Right cardiac atrium (tissue), 5 donors: ENCODE measurements around the gene SMIM8. TPM values are rescaled to one million over a fixed set of nuclear protein-coding genes. Genes with fewer than 3 reads are reported as not detected.

ENCODE experiments used
- ATAC-seq, 2 donors: fragments of 200-7000 bp; cut with Tn5 transposase; one replicate each; pipeline versions ENCODE4 v1.8.0 to v1.9.1; 2020; ENCODE audit warnings: moderate library complexity in 2 of 2, mild to moderate bottlenecking in 1 of 2
- DNase-seq, 3 donors: peaks; one replicate each; pipeline ENCODE4 v3.0.0-alpha.2; 2020
- H3K27ac ChIP-seq: one replicate; pipeline ENCODE4 v1.5.1; 2013; ENCODE audit warnings: mild to moderate bottlenecking, low read length, control low read depth, moderate library complexity
- H3K27me3 ChIP-seq: one replicate; pipeline ENCODE4 v1.6.1; 2013; ENCODE audit not compliant: control insufficient read depth, insufficient read depth
- H3K4me1 ChIP-seq: one replicate; pipeline ENCODE4 v1.6.1; 2013; ENCODE audit warnings: low read length; ENCODE audit not compliant: control insufficient read depth, insufficient read depth
- H3K4me3 ChIP-seq: one replicate; pipeline ENCODE4 v1.5.1; 2013; ENCODE audit warnings: low read length, control low read depth
- H3K9me3 ChIP-seq: one replicate; pipeline ENCODE4 v1.6.1; 2013; ENCODE audit warnings: low read length; ENCODE audit not compliant: control insufficient read depth
- WGBS: extraction: QIAGEN DNeasy Blood & Tissue Kit; methylation state at CpG from one replicate; pipeline ENCODE4 v1.1.7; 2013; 5-methylcytosine and 5-hydroxymethylcytosine counted together
- intact Hi-C, 4 donors: fragments of 100-400 bp; cut with DNase I; formaldehyde crosslinking; loops; one replicate each; pipeline versions ENCODE4 v1.11.0 to v1.14.0; 2022 to 2023
- long read RNA-seq, 4 donors: library from polyadenylated mRNA; unstranded; transcript quantifications; one replicate each; pipeline ENCODE4 v2.0.0, GENCODE V29; 2020 to 2021
- polyA plus RNA-seq: library from polyadenylated mRNA; stranded (reverse); fragments of 200-250 nt; gene quantifications from one replicate; pipeline ENCODE4 v1.2.3, GENCODE V29; 2013
- total RNA-seq, 4 donors: library from RNA; stranded (reverse); fragmentation: NEBNext Ultra II Directional; extraction: Animal tissue kit (Norgen Biotek cat#: 25700); gene quantifications; one replicate each; pipeline ENCODE4 v1.2.1, GENCODE V29; 2021
- donor health status: healthy with polysubstance abuse.
- donor health status: DM: no; HTN: yes; CAD: no.
- donor health status: DM: no; HTN: no; CAD: no.
- donor health status: DM: no; HTN: yes; CAD: no; lungs with severe emphysema.
- donor health status: DM: yes; HTN: yes; CAD: no.

SMIM8 gene
- total RNA-seq (10 to 100 TPM; 10.6 to 21.7 (median 16.5) TPM), polyA plus RNA-seq (11.3 TPM)
- long read RNA-seq, donor 1, transcript SMIM8-201 (3 exons, 2,405 nt) = major isoform, 21 of 31 reads
- long read RNA-seq, donor 1, partial matches to known transcripts = 3 of 31 reads
- long read RNA-seq, donor 1, other reads (novel, unspliced or antisense) = 7 of 31 reads
- long read RNA-seq, donor 2, transcript SMIM8-201 (3 exons, 2,405 nt) = major isoform, 11 of 12 reads
- long read RNA-seq, donor 2, partial matches to known transcripts = 1 of 12 reads
- long read RNA-seq, donor 2, other reads (novel, unspliced or antisense) = 0 of 12 reads
- long read RNA-seq, donor 3, transcript SMIM8-201 (3 exons, 2,405 nt) = major isoform, 30 of 43 reads
- long read RNA-seq, donor 3, partial matches to known transcripts = 7 of 43 reads
- long read RNA-seq, donor 3, other reads (novel, unspliced or antisense) = 5 of 43 reads
- long read RNA-seq, donor 4, transcript SMIM8-201 (3 exons, 2,405 nt) = major isoform, 12 of 13 reads
- long read RNA-seq, donor 4, partial matches to known transcripts = 1 of 13 reads
- long read RNA-seq, donor 4, other reads (novel, unspliced or antisense) = 0 of 13 reads

DNA sequence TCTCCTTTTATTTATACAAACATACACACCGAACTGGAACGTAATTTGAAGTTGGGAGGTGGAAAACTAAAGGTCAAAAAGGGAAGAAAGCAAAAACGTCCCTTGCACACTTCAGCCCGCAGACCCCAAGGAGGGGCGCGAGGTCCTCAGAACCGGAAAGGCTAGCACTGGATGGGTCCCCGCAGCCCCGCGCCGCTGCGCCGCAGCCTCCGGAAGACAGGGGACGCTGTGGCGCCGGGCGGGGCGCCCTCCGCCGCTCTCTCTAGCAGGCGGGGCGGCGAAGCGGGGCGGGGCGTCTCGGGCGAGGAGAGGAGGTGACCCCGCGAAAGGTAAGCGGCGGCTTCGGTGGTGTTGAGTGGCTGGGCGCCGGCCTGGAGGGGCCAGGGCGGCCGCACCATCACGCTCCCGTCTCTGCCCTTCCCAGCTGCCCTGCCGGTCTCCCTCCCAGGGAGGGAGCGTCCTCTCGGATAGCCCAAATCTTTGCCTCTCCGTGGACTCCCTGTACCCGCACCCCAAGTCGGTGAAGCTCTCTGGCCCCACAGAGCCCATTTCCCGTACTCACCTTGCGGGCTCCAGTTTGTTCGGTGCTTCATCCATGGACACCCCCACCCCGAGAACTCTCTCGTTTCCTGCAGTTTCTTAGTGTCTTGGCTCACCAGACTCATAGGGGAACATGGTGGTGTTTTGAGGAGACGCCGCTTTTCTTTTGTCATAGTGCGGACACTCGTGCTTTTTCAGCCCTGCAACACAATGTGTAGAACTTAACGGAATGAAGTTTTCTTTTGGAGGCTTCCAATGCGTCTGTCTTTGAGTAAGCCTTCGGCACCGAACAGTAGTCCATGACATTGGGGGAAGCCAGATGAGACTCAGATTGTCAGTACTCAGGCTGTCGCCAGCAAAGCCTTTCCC is at the start of gene SMIM8:
Gene SMIM8 (plus strand): TSS at position 285 of the 909 bp plus-strand sequence. CDS start 14,444 bp downstream, outside the sequence.
- intact Hi-C loops = no loop called here
- Histone ChIP-seq H3K9me3 (no peaks in the 10 kb centered on the region), H3K4me3 (peak within 1 kb of the TSS; percentile 94), H3K27ac (peak within 1 kb of the TSS; percentile 86), H3K27me3 (no peaks in the 10 kb centered on the region), H3K4me1 (no peaks in the 10 kb centered on the region)
- under 1% methylated on average over 60 of the region's 60 CpGs for WGBS
- ATAC-seq = peak; percentile 99 to 100
- peak; percentile 89 to 94 (median 94) for DNase-seq

DNA sequence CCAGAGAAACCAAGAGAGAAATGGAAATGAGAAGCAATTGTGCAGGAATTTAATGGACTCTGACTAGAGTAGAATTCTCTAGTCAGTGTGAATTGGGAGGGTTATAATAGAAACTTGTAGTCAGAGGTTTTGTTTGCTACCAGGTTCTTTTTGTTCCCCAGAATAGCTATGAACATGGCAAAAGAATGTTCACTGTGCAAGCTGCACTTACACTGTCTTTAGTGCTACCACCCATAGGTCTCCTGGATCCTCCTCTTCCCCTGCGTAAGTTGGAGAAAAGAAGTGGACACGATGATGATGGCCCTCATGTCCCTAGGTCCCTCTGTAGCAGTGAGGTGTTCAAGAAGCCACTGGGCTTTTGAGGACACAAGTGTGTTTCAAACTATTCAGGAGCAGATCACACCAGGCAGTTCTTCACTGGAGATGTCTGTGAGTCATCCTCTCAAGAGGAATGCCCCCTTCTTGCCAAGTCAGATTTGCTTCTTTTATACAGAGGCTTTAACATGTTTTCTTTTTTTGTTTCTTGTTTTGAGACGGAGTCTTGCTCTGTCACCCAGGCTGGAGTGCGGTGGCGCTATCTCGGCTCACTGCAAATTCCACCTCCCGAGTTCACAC is 47.6 kb upstream of the SMIM8 start:
- WGBS = 74% methylated on average over 7 of the region's 7 CpGs
- peak; percentile 62 to 64 for ATAC-seq

DNA sequence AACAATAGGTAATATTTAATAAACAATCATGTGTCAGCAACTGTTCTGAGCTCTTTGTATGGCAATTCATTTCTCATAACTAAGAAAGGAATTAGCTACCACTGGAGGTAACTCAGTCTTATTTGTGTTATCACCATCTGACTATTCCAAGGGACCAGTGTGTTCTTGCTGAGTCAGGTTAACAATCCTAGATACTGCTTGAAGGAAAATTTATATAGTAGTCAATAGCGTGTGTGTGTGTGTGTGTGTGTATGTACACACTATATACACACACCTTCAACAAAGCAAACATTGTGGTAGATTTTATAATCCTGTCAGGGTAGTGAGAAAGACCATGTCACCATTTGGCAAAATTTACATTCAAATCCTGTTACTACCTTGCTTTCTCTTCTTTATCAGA is 45.8 kb upstream of the SMIM8 start:
- Histone ChIP-seq H3K9me3 (no peaks in the 10 kb centered on the region), H3K27ac (no peak overlapping the region), H3K27me3 (no peaks in the 10 kb centered on the region), H3K4me1 (peaks cover 5% of the 10 kb centered on the region), H3K4me3 (no peak overlapping the region)
- ATAC-seq = no peak
- 72% methylated on average over 1 of the region's 1 CpG for WGBS
- DNase-seq = no peak
- intact Hi-C loops = no loop called here

More for the DNA sequence above, 47.6 kb upstream of the SMIM8 start:
- no peaks in the 10 kb centered on the region for H3K27me3 ChIP-seq
- no peak overlapping the region for H3K4me3 ChIP-seq
- no peak overlapping the region for H3K27ac ChIP-seq
- no peaks in the 10 kb centered on the region for H3K9me3 ChIP-seq
- peak in 1 of 3 donors; percentile 18 for DNase-seq
- peaks cover 3% of the 10 kb centered on the region for H3K4me1 ChIP-seq
- intact Hi-C loops = no loop called here

DNA sequence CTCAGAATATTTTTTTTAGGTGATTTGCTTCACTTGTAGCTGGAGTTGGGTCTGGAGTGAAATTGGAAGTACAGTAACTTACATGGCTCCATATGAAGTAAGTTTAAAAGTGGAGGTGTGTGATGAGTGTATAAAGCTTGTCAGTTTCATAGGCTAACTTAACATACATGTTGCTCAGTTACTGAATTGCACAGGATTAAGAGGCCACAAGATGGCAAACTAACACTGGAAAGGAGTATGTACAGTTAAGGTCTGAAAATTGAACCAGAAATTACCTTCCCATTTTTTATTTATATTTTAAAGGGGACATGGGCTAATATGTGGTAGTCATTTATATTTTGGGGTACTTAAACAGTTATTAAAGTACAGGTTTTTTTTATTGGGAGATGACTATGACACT is 45.3 kb upstream of the SMIM8 start:
- intact Hi-C loops = no loop called here
- no peak for ATAC-seq

DNA sequence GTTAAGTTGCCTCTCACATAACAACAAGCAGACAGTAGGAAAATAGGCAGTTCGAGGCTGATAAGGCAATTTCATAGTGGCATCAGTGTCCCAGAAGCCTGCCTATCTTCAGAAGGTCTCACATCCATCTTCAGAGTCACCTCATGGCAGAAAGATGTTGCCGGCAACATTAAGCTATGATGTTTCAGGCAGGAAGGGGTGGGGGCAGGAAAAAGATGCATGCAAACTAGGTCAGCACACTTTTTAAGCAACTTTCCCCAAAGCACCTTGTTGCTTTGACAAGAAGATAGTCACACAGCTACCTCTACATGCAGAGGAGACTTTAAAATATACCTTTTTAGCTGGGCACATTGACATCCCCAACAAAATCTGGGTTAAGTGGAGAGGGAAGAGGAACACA is 43.2 kb upstream of the SMIM8 start:
- WGBS = 28% methylated on average over 2 of the region's 2 CpGs
- DNase-seq (no peak), ATAC-seq (no peak)
- Histone ChIP-seq H3K9me3 (no peaks in the 10 kb centered on the region), H3K27ac (no peak overlapping the region), H3K4me1 (peaks cover 6% of the 10 kb centered on the region), H3K4me3 (no peak overlapping the region), H3K27me3 (no peaks in the 10 kb centered on the region)
- intact Hi-C loops = no loop called here

More for the DNA sequence above, 45.3 kb upstream of the SMIM8 start:
- Histone ChIP-seq H3K4me1 (peaks cover 6% of the 10 kb centered on the region), H3K4me3 (no peak overlapping the region), H3K9me3 (no peaks in the 10 kb centered on the region), H3K27me3 (no peaks in the 10 kb centered on the region), H3K27ac (no peak overlapping the region)
- DNase-seq = no peak

DNA sequence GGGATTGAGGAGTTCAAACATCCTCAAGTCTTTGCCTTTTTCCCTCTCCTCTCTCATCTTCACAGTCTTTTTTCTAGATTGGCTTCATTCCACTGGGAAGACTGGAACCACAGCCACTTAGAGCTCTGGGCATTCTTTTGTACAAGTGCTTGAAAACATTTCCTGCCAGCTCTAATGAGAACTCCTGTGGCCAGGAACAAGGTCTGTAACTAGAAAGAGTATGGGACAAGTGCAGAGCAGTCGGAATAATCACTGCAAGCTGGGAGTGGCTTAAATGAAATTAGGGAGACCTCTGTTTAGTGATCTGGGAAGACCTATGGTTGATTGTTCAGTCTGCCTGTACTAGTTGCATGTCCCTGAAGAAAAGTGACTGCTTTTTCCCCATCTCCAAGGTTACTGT is 41.0 kb upstream of the SMIM8 start:
- Histone ChIP-seq H3K4me3 (no peak overlapping the region), H3K27me3 (no peaks in the 10 kb centered on the region), H3K9me3 (no peaks in the 10 kb centered on the region), H3K4me1 (peaks cover 4% of the 10 kb centered on the region), H3K27ac (no peak overlapping the region)
- 51% methylated on average over 1 of the region's 1 CpG for WGBS
- intact Hi-C loops = no loop called here
- peak in 1 of 2 donors; percentile 29 for ATAC-seq
- DNase-seq = no peak

DNA sequence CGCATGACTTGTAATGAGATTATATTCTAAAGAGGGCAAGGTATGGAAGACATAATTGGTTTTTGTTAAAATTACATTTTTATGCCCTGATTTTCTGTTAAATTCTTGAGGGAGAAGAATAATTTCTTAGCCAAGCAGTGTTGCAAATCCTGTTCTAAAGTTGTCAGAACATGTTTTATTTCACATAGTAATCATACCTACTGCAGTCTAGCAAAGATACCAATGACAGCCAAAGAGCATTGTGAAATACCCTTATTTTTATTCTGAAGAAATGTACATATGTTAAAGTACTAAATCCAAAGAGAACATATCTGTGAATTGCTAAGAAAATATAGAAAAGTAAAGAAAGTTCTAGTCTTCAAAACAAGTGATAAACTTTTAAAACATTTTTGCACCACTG is 39.6 kb upstream of the SMIM8 start:
- ATAC-seq = no peak
- H3K4me1 ChIP-seq = peaks cover 4% of the 10 kb centered on the region
- WGBS = 99% methylated on average over 1 of the region's 1 CpG

GRCh38 chr6:87283461-87283860 is 38.9 kb upstream of the SMIM8 start:
- Histone ChIP-seq H3K27ac (no peak overlapping the region), H3K9me3 (no peaks in the 10 kb centered on the region), H3K4me3 (no peak overlapping the region), H3K4me1 (peaks cover 4% of the 10 kb centered on the region), H3K27me3 (no peaks in the 10 kb centered on the region)
- WGBS = 45% methylated on average over 3 of the region's 3 CpGs
- ATAC-seq = peak; percentile 87 to 95
- DNase-seq = peak; percentile 27 to 58 (median 30)
- intact Hi-C loops = no loop called here

More for the DNA sequence above, 39.6 kb upstream of the SMIM8 start:
- no peaks in the 10 kb centered on the region for H3K27me3 ChIP-seq
- intact Hi-C loops = no loop called here
- no peak overlapping the region for H3K4me3 ChIP-seq
- no peaks in the 10 kb centered on the region for H3K9me3 ChIP-seq
- DNase-seq = no peak
- H3K27ac ChIP-seq = no peak overlapping the region

- Histone ChIP-seq H3K4me1 (no peaks in the 10 kb centered on the region), H3K27me3 (no peaks in the 10 kb centered on the region), H3K27ac (no peak overlapping the region), H3K4me3 (no peak overlapping the region), H3K9me3 (no peaks in the 10 kb centered on the region)
- DNase-seq (no peak), ATAC-seq (no peak)
- intact Hi-C loops = no loop called here
- 91% methylated on average over 2 of the region's 2 CpGs for WGBS
Observed at GRCh38 chr6:87287251-87287650, 35.1 kb upstream of the SMIM8 start.

DNA sequence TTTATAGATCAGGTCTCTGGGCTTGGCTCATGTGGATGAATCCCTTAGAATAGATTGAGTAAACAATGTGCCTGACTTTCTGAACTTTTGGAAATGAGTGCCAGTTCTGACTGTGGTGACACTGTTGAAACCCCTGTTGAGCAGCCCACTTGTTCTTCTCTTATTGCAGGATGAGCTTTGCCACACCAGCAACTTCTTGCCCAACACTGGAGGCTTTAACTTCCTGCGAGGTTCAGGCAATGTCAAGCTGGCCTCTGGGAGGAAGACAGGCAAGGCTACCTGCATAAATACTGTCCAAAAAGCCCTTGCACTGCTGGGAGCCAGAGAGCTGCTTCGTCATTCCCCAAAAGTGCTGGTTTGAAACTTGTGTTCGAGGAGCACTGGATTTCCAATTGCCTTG is 32.8 kb upstream of the SMIM8 start:
- ATAC-seq (no peak), DNase-seq (no peak)
- H3K4me1 ChIP-seq = no peaks in the 10 kb centered on the region
- WGBS = 89% methylated on average over 3 of the region's 3 CpGs
- intact Hi-C loops = no loop called here
- no peaks in the 10 kb centered on the region for H3K9me3 ChIP-seq
- no peaks in the 10 kb centered on the region for H3K27me3 ChIP-seq
- H3K4me3 ChIP-seq = no peak overlapping the region
- H3K27ac ChIP-seq = no peak overlapping the region
